Coronary artery (tissue), 2 donors: Measurements from ENCODE around the gene SEMA4F.

Experiments
- DNase-seq: peaks from one replicate; pipeline ENCODE4 v3.0.0-alpha.2; 2017; ENCODE audit warnings: low spot score
- H3K27ac ChIP-seq, 2 donors: fragments of 200-600 bp; sonication (generic); one replicate each; pipeline ENCODE4 v1.5.1; 2016 to 2019
- H3K4me3 ChIP-seq: fragments of 200-600 bp; sonication (generic); 2 replicates; pipeline ENCODE4 v1.5.1; 2016; ENCODE audit warnings: mild to moderate bottlenecking, moderate library complexity
- TF ChIP-seq, protein P1 (sequence below): fragments of 200-600 bp; sonication (generic); IDR thresholded peaks from one replicate; pipeline ENCODE4 v1.5.1; 2019; ENCODE audit warnings: antibody characterized with exemption

Gene SEMA4F

DNA sequence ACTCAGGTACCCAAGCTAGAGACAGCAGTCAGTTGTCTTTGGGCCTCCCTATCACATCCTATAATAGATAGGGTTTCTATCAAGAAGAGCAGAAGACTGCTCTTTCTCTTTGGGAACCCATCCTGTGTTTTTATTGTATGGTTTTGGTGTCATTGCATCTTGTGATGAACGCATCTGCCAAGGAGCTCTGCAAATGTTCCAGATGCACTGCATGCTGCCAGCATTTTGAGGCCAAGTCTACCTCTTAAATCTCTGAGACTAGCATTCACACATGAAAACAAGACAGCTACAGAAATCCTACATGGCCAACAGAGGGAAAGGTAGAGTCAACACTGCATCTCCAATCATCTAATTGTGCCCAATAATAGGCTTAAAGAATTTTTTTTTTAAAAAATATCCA, 14.0 kb downstream of the SEMA4F start:
- DNase-seq = no peak
- TF ChIP-seq, protein P1, sequence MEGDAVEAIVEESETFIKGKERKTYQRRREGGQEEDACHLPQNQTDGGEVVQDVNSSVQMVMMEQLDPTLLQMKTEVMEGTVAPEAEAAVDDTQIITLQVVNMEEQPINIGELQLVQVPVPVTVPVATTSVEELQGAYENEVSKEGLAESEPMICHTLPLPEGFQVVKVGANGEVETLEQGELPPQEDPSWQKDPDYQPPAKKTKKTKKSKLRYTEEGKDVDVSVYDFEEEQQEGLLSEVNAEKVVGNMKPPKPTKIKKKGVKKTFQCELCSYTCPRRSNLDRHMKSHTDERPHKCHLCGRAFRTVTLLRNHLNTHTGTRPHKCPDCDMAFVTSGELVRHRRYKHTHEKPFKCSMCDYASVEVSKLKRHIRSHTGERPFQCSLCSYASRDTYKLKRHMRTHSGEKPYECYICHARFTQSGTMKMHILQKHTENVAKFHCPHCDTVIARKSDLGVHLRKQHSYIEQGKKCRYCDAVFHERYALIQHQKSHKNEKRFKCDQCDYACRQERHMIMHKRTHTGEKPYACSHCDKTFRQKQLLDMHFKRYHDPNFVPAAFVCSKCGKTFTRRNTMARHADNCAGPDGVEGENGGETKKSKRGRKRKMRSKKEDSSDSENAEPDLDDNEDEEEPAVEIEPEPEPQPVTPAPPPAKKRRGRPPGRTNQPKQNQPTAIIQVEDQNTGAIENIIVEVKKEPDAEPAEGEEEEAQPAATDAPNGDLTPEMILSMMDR = no peak
- Histone ChIP-seq H3K27ac (no peak overlapping the region), H3K4me3 (no peak overlapping the region)

DNA sequence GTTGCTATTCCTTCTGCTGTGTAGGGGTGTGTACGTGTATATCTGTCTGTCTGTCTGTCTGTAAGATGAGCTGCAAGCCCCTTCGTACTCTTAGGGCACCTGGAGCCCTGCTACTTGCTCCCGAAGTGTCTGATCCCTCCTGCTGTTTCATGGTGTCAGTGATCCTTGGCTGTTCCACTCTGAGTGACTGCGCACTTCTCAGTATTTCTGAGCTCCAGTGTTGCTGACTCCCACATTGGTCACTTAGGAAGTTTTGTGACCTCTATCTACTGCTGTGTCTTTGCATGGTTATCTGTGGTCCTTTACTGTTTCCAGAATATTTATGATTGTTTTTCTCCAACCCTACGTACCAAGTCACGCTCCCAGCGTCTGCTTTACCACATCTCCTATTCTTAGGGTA, 16.2 kb downstream of the SEMA4F start:
- no peak overlapping the region for H3K4me3 ChIP-seq
- DNase-seq = no peak
- TF ChIP-seq, protein P1 = no peak
- no peak overlapping the region for H3K27ac ChIP-seq

DNA sequence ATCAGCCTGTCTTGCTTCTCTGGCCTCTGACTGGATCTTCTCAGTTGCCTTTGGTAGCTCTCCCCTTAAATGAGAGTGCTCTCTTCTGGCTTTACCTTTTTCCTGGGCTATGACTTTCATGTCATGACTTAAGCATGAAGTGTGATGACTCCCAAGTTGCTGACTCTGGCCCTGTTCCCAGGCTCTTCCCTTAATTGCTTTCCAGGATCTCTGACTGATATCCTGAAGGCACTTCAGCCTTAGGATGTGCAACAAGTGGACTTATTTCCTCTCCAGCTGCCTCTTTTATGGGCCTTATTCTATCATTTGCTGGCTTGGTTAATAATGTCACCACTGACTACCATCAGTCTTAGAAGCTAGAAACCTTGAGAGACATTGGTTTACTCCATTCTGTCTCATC, 17.4 kb downstream of the SEMA4F start:
- no peak for DNase-seq
- Histone ChIP-seq H3K4me3 (no peak overlapping the region), H3K27ac (no peak overlapping the region)
- TF ChIP-seq, protein P1 = no peak

DNA sequence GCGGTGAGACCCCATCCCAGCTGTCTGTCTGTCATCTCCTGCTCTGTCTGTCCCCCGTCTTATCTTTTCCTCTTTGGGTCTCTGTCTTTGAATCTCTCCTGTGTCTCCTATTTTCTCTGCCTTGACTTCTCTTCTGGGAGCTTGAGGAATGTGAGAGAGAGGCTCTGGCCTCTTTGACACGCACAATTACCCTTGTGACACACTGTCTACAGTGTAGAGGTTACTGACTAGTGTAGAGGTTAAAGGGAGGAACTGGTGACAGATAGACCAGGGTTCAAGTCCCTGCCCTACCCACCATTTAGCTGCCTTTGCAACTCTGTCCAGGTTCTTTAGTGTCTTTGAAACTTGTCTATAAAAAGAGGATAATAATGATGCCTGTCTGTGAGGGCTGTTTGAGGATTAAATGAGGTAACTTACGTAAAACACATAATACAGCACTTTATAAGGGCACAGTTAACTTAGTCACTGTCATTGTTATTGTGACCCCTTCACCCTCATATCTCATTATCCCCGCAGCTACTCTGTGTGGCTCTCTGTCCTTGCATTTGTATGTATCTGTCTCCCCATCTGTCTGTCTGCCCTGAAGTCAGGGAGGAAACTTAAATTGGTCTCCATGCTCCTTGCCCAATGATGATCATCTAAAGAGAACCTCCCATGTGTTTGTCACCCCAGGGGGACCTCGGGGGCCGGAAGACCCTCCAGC, 19.9 kb downstream of the SEMA4F start:
- TF ChIP-seq, protein P1 = no peak
- no peak overlapping the region for H3K27ac ChIP-seq
- no peak for DNase-seq
- H3K4me3 ChIP-seq = no peak overlapping the region

DNA sequence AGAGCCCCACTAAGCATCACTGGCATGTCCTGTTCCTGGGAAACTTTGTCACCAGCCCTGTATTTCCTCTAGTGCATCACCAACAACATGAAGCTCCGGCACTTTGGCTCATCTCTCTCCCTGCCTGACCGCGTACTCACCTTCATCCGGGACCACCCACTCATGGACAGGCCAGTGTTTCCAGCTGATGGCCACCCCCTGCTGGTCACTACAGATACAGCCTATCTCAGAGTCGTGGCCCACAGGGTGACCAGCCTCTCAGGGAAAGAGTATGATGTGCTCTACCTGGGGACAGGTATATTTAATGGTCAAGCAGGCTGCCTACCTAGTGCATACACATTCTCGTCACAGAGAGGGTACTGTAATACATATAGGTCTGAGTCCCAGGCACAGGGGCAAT, 21.0 kb downstream of the SEMA4F start:
- TF ChIP-seq, protein P1 = no peak
- no peak for DNase-seq

DNA sequence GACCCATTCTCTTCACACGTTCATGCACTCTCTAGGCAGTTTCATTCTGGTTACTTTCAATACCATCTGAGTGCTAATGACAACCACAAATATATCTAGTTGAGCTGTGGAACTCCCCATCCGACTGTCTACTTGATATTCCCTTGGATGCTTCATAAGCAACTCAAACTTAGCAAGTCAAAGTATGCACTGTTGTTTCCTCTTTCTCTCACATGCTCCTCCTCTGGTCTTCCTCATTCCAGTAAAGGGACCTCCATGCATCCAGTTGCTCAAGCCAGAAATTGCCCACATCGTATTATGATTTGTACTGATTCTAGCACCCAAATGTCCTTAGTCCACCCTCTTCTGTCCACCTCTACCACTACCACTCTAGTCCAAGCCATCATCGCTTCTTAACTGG, 22.3 kb downstream of the SEMA4F start:
- DNase-seq = no peak
- TF ChIP-seq, protein P1 = no peak
- no peak overlapping the region for H3K27ac ChIP-seq
- H3K4me3 ChIP-seq = no peak overlapping the region

More for the DNA sequence above, 21.0 kb downstream of the SEMA4F start:
- Histone ChIP-seq H3K4me3 (no peak overlapping the region), H3K27ac (no peak overlapping the region)

DNA sequence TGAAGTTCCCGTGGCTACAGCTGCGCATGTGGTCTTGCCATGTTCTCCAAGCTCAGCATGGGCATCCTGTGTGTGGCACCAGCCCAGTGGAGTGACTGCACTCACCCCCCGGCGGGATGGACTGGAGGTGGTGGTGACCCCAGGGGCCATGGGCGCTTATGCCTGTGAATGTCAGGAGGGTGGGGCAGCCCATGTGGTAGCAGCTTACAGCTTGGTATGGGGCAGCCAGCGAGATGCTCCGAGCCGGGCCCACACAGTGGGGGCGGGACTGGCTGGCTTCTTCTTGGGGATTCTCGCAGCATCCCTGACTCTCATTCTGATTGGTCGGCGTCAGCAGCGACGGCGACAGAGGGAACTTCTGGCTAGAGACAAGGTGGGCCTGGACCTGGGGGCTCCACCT, 25.6 kb downstream of the SEMA4F start:
- DNase-seq = no peak
- no peak overlapping the region for H3K27ac ChIP-seq
- TF ChIP-seq, protein P1 = no peak
- H3K4me3 ChIP-seq = no peak overlapping the region
